Panc1 (cell line): ENCODE data around the gene DACH1.

Source experiments
- CTCF ChIP-seq: fragments of 450-650 bp; IDR thresholded peaks from 2 replicates; pipeline ENCODE4 v1.5.1; 2017; ENCODE audit warnings: mild to moderate bottlenecking
- POLR2AphosphoS5 ChIP-seq: IDR thresholded peaks from 2 replicates; pipeline ENCODE4 v1.6.1; 2012; ENCODE audit warnings: mild to moderate bottlenecking, low read depth, low read length, moderate library complexity
- SIN3A ChIP-seq: IDR thresholded peaks from 2 replicates; pipeline ENCODE4 v1.6.1; 2012; ENCODE audit warnings: low read depth, mild to moderate bottlenecking, low read length, moderate library complexity, borderline replicate concordance; ENCODE audit not compliant: insufficient read depth

DNA sequence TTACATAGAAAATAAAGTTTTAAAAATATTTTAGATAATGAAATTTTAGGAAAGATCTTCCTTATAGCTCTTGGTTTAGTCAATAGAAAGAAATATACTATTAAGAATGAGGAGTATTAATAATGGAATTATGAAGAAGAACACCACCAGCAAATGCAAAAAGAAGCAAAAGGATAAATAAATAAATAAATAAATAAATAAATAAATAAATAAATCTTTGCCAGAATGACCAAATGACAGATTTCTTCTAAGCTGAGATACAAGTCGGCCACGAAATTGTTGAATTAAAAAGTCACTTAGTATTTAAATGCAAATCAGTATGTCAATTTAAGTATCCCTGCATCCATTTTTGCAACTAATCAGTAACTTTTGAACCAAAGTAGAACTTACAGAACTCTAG lies 95.9 kb downstream of the DACH1 start:
- TF ChIP-seq SIN3A (no peak), CTCF (no peak), POLR2AphosphoS5 (no peak)
